ENCODE data around the gene PREX1.
"Not testable (repeated sequence)": the region's sequence is repeated elsewhere in the genome, so short reads cannot be mapped to it uniquely, and the experiment has no call there.

Gene PREX1

DNA sequence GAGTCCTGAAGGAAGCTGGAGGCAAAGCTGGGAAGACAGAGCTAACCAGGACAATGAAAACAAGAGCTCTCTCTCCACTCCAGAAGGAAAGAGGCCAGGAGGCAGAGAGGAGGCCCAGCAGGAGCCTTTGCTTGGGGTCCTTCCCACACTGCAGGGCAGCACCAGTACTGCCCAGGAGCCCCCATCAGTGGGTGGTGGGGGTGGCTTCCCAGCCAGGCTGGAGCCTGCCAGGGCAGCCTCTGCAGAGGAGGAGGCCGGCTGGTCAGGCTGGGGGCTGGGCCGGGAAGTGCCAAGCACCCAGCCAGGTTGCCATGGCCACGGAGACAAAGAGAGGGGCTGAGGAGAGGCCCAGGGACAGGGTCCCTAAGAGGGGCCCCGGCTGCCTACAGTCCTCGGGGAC lies 33.4 kb downstream of the PREX1 start:
- no peak for DNase-seq

DNA sequence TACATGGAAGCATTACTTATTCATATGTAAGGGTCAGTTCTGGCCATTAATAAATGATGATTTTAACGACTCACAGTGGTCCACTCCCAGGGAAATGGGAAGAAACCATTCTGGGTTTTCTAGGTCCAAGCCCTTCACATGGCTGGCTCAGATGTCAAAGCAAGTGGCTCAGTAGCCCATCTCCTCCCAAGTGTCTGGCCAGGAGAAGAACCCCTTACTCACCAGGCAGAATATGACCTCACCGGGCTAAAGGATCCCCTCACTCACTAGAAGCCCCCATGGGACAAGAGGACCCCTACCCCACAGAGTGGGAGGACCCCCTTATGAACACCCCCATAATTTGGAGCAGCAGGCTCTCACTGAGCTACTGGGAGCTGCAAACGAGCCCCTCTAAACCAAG lies 34.0 kb downstream of the PREX1 start:
- DNase-seq, result no peak

DNA sequence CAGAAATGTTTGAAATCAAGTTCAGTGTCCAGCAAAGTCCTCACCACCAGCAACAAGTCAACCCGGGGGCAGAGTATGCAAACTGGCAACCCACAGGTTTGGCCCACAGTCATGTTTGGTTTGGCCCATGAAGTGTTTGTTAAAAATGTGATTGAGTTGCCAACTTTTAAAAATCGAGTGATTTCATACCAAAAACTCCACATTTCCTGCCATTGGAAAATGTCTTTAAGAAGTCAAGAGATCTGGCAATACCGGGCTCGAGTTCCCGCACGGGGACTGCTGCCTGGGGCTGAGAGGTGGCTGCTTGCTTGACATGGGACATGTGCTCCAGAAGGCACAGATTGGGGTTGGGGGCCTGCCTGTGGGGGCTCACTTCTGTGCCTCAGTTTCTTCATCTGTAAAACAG lies 36.1 kb downstream of the PREX1 start:
- DNase-seq, result no peak

DNA sequence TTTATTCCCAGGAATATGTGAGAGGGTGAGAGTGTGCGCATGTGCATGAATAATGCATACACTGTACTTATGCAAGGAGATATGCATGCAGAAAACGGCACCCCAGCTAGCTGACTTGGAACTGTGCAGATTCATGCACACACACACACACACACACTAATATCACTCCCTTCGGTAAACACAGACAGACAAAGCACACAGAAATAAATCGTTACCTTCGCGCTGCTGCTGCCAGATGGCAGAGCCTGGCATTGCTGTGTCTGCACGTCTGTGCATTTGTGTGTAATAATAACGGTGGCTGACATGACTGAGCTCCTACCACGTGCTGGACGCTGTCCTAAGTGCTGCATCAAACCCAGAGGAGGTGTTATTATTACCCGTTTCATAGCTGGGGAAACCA lies 36.8 kb downstream of the PREX1 start:
- no peak for DNase-seq

DNA sequence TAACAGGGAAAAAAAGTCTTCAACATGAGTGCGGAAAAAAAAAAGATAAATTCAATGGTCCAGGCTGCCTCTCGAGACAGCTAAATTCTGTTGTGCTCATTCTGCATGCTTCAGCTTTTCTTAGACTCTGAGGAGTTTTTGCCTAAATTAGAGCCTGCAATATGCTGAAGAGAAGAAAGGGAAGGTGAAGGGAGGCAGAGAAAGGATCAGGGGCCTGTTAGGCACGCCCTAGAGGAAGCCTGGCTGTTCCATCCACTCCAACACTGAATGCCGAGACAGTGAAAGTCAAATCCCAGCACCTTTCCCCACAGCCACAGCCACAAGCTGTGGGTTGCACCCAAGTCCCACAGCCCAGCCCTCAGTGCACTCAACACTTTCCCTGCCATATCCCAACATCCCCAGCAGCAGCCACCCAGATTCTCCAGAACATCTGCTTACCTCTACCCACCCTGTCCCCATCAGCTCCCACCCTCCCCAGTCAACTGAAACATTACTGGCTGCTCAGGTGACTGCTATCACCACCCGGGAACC lies 37.3 kb downstream of the PREX1 start:
- no peak for DNase-seq

DNA sequence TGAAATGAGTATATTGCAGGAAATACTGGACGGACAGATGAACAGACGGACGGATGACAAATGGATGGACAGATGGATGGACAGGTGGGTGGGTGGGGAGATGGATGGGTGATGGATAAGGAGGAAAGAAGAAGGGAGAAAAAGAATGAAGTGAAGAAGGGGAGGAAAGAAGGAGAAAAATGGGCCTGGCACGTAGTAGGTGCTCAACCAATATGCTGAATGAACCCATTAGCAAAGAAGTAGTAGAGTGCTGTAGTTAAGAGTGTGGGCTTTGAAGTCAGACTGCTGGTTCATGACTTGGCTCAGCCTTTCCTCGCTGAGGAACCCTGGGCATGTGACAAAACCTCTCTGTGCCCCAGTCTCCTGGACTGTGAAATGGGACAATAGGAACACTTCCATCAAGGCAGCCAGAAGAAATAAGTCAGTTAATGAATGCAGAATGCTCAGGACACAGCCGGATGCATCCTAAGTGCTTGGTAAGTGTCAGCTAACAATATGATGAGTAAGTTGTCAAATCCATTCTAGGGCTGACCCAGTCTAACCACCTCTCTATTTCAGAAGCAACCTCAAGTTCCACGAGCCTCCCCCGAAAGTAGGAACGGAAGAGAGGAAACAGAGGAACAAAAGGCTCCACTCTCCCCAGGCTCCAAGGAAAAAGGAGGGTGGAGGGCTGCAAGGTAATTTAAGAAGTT lies 37.9 kb downstream of the PREX1 start:
- no peak for DNase-seq

DNA sequence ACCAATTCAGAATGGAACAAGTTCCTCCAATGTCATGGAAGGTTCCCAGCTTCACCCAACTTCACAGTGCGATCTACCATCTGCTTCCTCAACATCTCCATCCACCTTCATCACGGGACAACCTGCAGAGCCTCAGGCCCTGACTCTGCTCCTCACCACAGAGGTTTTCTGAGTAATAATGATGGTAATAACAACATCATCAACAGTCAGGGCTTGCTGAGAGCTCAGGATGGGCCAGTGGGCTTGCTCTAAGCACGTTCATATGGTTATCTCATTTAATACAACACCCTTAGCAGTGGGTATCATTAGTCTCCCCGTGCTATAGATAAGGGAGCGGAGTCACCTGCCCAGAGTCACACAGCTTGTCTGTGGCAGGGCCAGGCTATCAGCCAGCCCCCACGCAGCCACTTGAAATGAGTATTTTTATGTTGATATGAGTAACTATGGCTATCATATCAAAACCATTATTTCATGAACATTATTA lies 38.6 kb downstream of the PREX1 start:
- no peak for DNase-seq

DNA sequence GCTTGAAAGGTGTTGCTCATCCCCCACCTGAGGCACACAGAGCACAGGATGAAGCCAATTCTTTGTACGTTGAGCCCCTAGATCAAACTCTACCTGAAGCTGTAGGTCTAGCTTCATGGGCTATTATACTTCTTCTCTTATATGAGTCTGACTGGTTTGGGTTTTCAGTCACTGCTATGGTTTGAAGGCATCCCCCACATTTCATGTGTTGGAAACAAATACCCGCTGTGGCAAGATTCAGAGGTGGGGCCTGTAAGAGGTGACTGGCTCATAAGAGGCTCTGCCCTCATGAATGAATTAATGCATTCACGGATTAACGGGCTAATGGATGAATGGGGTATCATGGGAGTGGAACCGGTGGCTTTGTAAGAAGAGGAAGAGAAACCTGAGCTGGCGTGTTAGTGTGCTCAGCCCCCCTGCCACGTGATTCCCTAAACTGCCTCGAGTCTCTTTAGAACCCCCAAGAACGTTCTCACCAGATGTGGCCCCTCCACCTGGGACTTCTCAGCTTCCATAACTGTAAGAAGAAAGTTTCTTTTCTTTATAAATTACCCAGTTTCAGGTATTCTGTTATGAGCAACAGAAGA lies 39.2 kb downstream of the PREX1 start:
- DNase-seq, result no peak

DNA sequence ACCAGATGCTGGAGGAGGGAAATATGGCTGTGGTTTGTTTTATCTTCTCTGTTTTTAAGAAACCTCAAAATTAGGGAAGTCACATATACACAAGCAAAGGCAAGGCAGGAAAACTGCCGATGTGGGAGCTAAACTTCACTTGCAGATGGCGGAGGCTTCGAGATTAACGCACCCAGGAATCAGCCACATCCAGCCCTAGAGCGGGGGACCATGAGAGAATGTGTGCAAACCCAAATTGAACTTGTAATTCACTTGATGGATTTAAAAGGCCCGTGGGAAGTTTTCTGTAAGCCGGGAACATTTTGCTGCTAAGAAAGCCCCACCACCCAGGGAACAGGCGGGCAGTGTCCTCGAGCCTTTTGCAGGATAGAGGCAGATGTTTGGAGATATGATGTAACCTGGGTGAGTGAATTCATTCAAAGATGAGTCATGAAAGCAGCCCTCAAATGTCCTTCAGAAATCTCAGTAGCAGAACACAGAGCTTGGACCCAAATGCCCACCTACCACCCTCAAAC lies 39.9 kb downstream of the PREX1 start:
- DNase-seq, result no peak

DNA sequence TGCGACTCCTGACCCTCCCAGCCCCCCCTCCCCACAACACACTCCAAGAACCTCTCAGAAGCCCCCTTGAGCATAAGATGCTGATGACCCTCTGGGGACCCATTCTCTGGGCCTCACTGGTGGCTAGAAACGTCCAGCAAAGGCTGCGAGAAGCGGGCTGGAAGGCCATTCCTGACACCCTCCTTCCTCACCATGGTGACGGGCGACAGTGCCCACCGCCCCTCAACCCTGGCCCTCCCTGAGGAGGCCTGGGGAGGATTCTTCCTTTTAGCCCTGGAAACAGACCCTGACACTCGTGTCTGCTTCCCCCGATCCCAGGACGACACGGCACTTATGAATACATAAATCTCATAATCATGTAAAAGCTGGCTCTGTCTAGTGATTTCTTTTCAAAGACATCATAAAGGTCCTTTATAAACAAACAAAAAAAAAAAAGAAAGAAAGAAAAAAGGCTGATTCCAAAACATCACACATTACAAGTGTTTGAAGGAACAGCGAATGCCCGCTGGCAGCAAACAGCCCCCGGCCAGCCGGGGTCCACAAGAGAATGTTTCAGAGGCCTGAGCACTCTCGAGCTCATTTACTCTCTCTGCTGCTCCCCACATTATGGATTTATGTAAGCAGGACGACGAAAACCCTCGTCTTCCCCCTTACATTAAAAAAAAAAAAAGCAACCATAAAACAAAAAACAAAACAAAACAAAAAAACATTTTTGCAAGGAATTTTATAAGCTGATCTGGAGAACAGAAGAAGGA lies 40.7 kb downstream of the PREX1 start:
- no peak for DNase-seq

DNA sequence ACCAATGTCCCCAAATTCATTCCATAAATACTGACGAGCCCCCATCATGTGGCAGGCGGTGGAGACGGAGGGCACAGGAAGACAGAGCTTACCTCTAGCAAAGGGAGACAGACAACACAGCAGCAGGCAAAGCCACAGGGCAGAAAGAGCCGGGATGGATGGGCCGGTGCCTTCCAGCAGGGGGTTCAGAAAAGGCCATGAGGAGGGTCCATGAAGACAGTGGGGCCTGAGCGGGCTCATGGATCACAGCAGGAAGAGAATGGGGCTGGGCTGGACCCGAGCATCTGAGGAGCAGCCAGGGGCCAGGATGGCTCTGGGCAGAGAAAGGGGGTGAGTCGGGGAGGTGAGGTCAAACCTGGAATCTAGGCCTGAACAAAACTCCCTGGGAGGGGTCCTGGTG lies 42.0 kb downstream of the PREX1 start:
- no peak for DNase-seq

DNA sequence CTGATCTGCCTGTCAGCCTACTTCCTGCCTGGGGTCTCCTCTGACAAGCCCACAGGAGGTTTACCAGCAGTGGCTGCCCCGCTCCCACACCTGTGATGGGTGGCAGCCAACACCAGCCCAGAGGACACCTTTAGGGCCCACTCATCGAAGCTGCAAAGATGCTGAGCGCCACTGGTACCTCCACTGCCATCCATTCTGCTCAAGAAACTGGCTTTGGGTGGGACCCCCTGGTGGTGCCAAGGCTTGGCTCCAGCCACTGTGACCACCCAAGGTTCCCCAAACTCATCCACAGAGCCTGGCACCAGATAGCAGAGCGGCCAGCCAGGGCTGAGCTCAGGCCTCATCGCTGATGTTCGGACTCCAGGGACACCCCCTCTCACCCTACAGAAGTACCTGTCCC lies 42.5 kb downstream of the PREX1 start:
- no peak for DNase-seq

DNA sequence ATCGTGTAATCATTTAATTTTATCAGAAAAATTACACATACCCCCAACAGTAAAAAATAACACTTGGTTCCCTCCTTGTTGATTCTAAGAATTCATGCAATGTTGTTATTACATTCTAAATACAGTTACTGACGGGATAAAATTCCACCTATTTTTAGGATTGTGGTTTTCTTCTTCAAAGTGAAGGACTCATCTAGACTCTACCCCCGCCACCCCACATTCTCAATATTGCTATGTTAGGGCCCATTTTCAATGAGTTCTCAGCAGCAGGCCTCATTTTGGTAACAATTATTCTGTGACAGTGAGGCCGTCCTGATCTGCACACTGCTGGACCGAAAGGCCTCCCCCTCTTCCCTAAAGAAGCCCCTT lies 43.5 kb downstream of the PREX1 start:
- DNase-seq, result no peak

DNA sequence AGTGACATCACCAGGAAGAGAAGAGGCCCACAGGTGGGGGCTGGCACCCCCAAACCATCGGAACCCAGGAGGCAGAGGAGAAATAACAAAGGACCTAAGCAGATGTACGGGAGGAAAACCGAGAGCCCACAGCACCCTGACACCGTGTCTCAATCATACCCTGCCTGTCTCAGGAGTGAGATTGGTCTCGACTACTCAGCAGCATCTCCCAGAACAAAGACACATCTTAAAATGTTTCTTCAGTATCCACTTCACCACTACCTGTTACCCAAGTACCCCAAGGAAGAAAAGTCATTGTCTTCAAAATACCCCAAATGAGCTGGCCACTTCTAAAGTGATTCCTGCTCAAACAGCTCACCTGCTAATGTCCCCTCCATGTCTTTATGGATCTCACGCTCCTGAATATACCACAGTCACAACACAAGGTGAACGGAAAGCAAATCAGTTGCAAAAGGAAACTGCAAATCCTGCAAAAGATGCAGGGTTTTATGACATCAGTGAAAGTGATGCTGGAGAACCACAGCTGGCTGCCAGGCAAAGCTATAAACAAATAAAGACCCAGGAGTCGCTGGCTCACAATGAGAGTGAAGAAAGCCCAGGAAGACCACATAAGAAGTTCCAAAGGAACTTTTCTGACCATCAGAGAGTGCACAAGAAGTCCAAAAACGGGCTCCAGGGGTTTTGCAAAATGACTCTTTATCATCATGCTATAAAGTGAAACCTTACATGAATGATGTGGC lies 44.1 kb downstream of the PREX1 start:
- DNase-seq, result no peak

DNA sequence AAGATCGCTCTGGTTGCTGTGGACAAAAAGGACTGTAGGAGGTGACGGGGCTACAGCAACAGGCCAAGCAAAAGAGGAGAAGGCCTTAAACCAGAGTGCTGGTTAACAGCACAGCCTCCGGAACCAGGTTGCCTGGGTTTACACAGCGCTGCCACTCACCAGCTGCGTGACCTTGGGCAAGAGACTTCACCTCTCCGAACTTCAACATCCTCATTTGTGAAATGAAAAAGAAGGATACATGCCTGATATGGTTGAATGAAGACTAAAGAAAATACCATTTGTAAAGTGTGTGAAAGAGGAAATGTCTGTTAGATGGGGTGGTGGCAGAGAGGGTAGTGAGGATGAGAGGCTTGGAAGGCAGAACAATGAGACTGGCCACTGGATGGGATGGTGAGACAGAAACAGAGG lies 44.9 kb downstream of the PREX1 start:
- no peak for DNase-seq

DNA sequence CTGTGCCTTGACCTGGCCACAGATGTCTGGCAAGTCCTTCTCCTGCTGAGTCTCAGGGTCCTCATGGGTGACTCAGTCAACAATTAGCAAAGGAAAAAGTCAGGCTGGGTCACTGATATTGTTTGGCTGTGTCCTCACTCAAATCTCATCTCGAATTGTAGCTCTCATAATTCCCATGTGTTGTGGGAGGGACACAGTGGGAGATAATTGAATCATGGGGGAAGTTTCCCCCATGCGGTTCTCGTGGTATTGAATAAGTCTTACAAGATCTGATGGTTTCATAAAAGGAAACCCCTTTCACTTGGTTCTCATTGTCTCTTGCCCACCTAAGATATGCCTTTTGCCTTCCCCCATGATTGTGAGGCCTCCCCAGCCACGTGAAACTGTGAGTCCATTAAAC lies 45.7 kb downstream of the PREX1 start:
- DNase-seq, result no peak

DNA sequence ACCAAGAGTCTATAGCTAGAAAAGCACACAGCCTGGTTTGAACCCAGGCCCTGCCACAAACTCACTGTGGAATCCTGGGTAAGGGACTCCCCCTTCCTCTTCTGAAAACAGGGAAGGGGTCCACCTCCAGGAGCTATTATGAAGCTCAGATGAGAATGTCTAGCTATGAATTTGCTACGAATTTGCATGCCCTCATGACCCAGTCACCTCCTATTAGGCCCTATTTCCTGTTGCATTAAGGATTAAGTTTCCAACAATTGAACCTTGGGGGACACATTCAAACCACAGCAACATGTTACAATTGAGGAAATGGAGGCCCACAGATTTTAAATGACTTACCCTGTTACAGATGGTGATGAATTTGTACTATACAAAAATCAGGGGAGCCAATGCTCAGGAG lies 46.2 kb downstream of the PREX1 start:
- no peak for DNase-seq

DNA sequence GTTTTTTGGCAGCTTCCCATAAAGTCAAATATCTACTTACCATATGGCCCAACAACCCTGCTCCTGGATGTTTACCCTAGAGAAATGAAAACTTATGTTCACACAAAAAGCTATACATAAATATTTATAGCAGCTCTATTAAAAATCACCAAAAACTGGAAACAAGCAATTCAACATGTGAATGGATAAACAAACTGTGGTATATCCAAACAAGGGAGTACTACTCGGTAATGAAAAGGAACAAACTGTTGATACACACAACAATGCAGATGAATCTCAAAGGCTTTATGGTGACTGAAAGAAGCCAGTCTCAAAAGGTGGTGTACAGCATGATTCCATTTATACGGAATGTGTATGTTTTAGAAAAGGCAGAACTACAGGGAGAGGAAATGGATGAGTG lies 48.4 kb downstream of the PREX1 start:
- no peak for DNase-seq

DNA sequence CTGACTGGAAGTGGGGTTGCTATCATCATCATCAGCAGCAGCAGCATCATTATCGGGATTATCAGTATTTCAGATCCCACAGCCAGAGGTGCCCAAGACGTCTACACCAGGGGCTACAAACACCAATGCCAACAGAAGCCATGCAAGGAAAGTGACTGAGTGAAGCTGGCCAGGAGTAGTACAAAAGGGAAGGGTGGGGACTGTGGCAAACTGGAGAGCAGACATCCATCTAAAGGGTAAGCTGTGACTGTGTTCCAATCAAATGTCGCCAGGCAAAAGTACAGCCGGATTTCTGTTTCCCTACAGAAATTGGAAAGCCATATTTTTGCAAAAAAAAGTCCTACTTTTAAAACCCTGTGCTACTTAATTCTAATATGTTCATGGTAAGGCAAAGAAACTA lies 50.0 kb downstream of the PREX1 start:
- no peak for DNase-seq

DNA sequence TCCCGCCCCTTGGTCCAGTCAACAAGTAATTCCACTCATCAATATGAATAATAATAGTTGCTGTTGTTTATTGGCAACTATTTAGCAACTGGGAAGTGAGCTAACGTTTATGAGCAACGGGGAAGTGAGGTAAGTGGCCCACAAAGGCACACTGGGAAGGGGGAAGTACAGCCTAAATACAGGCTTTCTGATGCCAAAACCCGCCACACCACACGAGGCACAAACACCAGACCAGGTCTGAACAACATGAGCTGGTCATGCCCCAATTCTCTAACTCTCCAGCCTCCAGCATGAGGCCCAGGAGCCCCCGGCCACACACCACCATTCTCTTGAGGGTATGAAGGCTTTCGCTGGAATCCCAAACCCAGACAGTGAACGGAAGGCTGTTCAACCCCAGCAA lies 50.8 kb downstream of the PREX1 start:
- DNase-seq, result no peak

DNA sequence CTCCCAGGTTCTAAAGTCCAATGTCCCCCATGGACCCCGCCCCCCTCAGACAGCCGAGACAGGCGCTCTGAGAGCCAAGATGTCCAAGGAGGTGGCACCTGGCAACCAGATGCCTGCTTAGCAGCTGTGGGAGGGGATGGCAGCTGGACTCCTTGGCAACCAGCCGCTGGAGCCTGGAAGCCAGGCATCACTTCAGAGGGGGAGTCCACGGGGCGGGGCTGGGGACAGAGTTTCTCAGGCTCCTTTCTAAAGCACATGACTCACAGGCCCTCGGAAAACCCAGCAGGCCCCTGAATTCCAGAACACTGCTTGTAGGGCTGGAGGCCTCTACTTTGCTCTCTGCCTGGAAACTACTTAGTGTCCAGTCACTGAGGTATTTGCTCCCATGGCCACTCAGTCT lies 51.5 kb downstream of the PREX1 start:
- no peak for DNase-seq

DNA sequence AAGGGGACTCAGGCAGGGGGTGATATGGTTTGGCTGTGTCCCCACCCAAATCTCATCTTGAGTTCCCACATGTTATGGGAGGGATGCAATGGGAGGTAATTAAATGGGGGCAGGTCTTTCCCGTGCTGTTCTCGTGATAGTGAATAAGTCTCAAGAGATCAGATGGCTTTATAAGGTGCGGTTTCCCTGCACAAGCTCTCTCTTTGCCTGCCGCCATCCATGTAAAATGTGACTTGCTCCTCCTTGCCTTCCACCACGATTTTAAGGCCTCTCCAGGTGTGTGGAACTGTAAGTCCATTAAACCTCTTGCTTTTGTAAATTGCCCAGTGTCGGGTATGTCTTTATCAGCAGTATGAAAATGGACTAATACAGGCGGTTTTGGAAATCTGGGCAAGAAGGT lies 52.3 kb downstream of the PREX1 start:
- not testable (repeated sequence) for DNase-seq

DNA sequence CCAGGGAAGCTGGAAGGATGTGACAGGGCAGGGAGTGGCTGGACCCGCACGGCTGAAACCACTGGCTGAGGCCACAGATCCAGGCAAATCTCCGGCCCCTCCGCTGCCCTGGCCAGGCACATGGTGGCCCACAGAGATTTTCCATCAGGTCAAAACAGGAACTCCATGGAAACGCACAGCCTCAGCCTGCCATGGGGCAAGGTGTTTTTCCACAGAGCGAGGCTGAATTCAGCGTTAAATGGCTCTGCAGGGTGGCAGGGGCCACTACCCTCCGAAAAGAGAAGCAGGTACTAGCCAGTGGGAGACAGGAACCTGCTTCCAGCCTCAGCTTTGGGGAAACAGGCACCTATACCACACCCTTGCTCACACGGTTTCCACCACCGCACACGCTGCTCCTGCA lies 53.1 kb downstream of the PREX1 start:
- no peak for DNase-seq
